ENCODE measurements around the gene SCGB1D4.

DNA sequence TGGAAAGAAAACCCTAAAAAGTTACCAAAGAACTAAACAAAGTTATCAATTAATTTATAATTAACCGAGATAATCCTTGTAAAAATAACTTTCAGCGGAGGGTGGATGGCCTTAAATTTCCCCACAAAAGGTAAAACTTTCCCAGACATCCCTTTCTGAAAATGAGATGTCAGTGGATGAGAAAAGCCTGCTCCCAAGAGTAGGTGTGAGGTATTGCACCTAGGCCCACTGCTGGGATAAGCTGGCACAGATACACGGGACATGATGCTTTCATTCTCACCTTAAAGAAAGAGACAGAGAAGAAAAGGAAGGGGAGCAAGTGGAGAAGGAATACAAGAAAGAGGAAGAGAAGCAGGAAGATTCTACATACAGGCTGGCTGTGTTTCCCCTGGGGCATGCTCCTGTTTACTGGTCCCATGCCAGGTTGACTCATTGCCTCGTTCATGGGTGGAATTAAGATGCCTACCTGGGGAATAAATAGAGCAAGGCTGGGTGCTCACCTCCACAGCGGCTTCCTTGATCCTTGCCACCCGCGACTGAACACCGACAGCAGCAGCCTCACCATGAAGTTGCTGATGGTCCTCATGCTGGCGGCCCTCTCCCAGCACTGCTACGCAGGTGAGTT, 29.1 kb downstream of the SCGB1D4 start, which contains the start of gene SCGB2A2:
- TF ChIP-seq CTCF (IDR thresholded peaks at IDR 0.05) (no peak), POLR2A (IDR thresholded peaks at IDR 0.05) (no peak)

All from vagina (tissue), 2 donors.